ENCODE results near the gene RAB3B. TPM values are rescaled to one million over a fixed set of nuclear protein-coding genes. Genes with fewer than 3 reads are reported as not detected.

Gene RAB3B
- total and polyA plus RNA-seq, 2 of the 4 experiments (the other 2 are of a cell fraction), result 33.6 to 78.5 TPM

GRCh38 chr1:52008071-52008809 is 17.7 kb upstream of the RAB3B start:
- Histone ChIP-seq H3K27ac (ENCODE audit: insufficient read depth, low read length) (no peak overlapping the region), H3K9ac (ENCODE audit: low read depth, low read length) (no peak overlapping the region), H3K79me1 (ENCODE audit: low read depth in 1 of 2, low read length in 2 of 2) (peaks cover 0 to 6% of the 10 kb centered on the region in 2 experiments; a peak in 1 of 4 replicates), H2BK120ac (ENCODE audit: low read depth, low read length) (0 out of 2 replicates have a peak overlapping the region, but pooled peaks have one; percentile 52), H3K4me1 (ENCODE audit: control insufficient read depth, insufficient read depth, low read length) (peaks cover 12% of the 10 kb centered on the region), H2BK5ac (ENCODE audit: low read depth, low read length, poor library complexity, severe bottlenecking) (no peak overlapping the region), H4K91ac (ENCODE audit: insufficient read depth, low read depth, low read length) (no peak overlapping the region), H2BK15ac (ENCODE audit: low read depth, low read length) (no peak overlapping the region), H3K36me3 (ENCODE audit: control insufficient read depth, insufficient read depth, low read length) (no peaks in the 10 kb centered on the region), H3K23ac (ENCODE audit: low read depth, low read length) (no peak overlapping the region), H2AK5ac (ENCODE audit: low read depth, low read length) (0 out of 2 replicates have a peak overlapping the region, but pooled peaks have one; percentile 47), H3K9me1 (ENCODE audit: insufficient read depth, low read length) (peaks cover 13% of the 10 kb centered on the region; the same call in 1 of the 2 replicates), H2BK20ac (ENCODE audit: low read depth, low read length) (peak overlapping the region; percentile 90; the same call in 1 of the 2 replicates), H4K20me1 (ENCODE audit: insufficient read depth, low read length) (no peaks in the 10 kb centered on the region), H2AK9ac (replicated peaks; ENCODE audit: low read depth, low read length, poor library complexity) (no peak overlapping the region), H2AFZ (replicated peaks; ENCODE audit: low read length, poor library complexity) (no peak overlapping the region), H3K9me3 (ENCODE audit: control insufficient read depth, insufficient read depth, low read length) (no peaks in the 10 kb centered on the region), H3K4me2 (ENCODE audit: low read depth, low read length) (no peak overlapping the region), H3K4me3 (ENCODE audit: insufficient read depth, low read depth, low read length) (no peak overlapping the region), H3K27me3 (ENCODE audit: control insufficient read depth, insufficient read depth, low read length) (no peaks in the 10 kb centered on the region), H4K5ac (ENCODE audit: low read depth, low read length) (no peak overlapping the region), H3K18ac (ENCODE audit: low read depth, low read length) (no peak overlapping the region; the same call in 1 of the 2 replicates), H3K4ac (ENCODE audit: low read depth, low read length) (no peak overlapping the region), H3K14ac (replicated peaks; ENCODE audit: low read depth, low read length) (no peak overlapping the region), H3K56ac (ENCODE audit: extremely low read depth, insufficient read depth, low read length) (no peak overlapping the region), H4K8ac (ENCODE audit: low read depth in 2 of 2, low read length in 2 of 2) (no peak overlapping the region)
- CTCF ChIA-PET, result no interaction called here
- no peak for DNase-seq
- BruUV-seq (replicated peaks), result no TSS peak
- POLR2A ChIA-PET (ENCODE audit: unreplicated experiment), result no interaction called here
- no peak for ATAC-seq (ENCODE audit: low read depth)
- dilution Hi-C loops (cut with HindIII; ENCODE audit: low sequenced_read_pairs, unreplicated experiment), result no loop called here
- TF ChIP-seq NFE2L2 (IDR thresholded peaks at IDR 0.05; ENCODE audit: low read depth, low read length), result no peak
- TF ChIP-seq MXI1 (IDR thresholded peaks at IDR 0.05; ENCODE audit: borderline replicate concordance, low read depth, low read length), result no peak
- no peak for TF ChIP-seq RCOR1 (IDR thresholded peaks at IDR 0.05; ENCODE audit: insufficient replicate concordance, low read length)
- no peak for TF ChIP-seq ELK1 (IDR thresholded peaks at IDR 0.05; ENCODE audit: borderline replicate concordance, low read depth, low read length)
- no peak for TF ChIP-seq CTCF (conservative IDR thresholded peaks at IDR 0.05; ENCODE audit: low read depth, low read length)
- no peak for TF ChIP-seq CHD1 (IDR thresholded peaks at IDR 0.05; ENCODE audit: low read depth, low read length)
- TF ChIP-seq FOS (IDR thresholded peaks at IDR 0.05; ENCODE audit: low read depth, low read length), result no peak
- no peak for TF ChIP-seq BHLHE40 (IDR thresholded peaks at IDR 0.05; ENCODE audit: low read depth, low read length)
- TF ChIP-seq MAZ (IDR thresholded peaks at IDR 0.05; ENCODE audit: borderline replicate concordance, low read depth, low read length), result no peak
- no peak for TF ChIP-seq MAFK (IDR thresholded peaks at IDR 0.05; ENCODE audit: low read depth, low read length)
- no peak for TF ChIP-seq USF2 (IDR thresholded peaks at IDR 0.05; ENCODE audit: low read depth, low read length)
- TF ChIP-seq SMC3 (IDR thresholded peaks at IDR 0.05; ENCODE audit: low read depth, low read length), result no peak
- TF ChIP-seq RAD21 (IDR thresholded peaks at IDR 0.05; ENCODE audit: low read length), result no peak
- no peak for TF ChIP-seq POLR2A (IDR thresholded peaks at IDR 0.05; ENCODE audit: low read depth, low read length)
- TF ChIP-seq RFX5 (IDR thresholded peaks at IDR 0.05; ENCODE audit: low read depth, low read length), result no peak
- in situ Hi-C loops (cut with MboI; ENCODE audit: low sequenced_read_pairs), result no loop called here
- 90% methylated on average over 2 of the region's 7 CpGs; no CpG with 5 or more reads in 1 of the 2 experiments for WGBS, 2 experiments (ENCODE audit: extremely low coverage in 2 of 2, insufficient read length in 1 of 2)
- intact Hi-C loops (cut with micrococcal nuclease), result loop anchor here (10.0 kb wide), 1 partner anchor 373 kb away; no protein-coding TSS in a partner anchor

Measured in IMR-90 (cell line).